ENCODE measurements around the gene TP53I11.
A peak's percentile ranks its signal among the peaks of the same experiment; 100 is the strongest.

The TP53I11 gene

DNA sequence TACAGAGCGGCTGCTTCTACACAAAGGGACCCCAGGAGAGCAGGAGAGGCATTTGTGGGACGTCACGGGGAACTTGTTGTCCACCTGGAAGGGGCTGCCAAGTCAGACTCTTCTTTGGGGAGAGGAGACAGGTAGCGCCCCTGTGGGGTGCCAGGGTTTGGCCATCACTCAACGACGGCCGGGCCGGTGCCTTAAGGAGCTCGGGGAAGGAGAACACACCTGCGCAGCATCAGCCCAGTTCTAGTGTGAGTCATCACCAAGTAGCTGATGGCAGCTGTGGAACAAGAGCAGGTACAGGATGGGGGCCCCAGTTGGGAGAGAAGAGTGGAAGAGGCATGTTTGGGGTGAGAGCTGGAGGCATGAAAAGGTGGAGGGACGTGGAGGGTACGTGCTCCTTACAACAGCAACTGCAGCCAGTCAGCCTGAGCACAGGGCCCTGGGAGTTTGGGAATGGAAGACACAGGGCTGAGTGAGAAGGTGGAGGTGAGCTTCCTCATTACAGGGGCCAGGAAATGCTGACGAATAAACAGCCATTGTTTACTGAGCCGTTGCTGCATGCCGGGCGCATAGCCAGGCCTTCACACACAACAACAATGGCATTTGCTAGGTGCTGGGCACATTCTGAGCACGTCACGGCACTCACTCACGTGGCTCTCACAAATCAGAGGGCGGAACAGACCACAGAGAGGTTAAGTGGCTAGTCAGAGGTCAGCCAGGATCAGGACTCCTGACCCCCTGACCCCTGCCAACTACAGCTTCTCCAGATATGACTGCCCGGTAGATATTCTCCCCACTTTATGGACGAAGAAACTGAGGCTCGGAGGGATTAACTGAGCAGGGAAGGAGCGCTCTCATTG lies 29.1 kb upstream of the TP53I11 start:
- DNase-seq: peak in 2 of 10 donors; percentile 59 to 76

DNA sequence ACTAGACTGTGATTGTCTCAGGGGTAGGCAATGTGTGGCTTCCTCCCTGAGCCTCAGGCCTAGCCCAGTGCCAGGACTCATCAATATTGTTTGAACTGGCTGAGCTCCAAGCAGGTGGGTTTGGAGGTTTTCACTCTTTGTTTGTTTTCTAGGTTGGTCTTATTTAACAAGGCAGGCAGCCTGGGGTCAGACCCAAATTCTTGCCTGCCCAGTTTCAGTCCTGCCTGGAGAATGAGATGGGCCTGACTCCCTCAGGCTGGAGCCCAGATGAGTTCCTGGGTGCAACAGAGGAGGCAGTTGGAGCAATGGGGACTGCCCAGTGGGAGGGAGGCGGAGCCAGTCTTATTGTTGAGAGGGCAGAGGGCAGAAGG lies 28.3 kb upstream of the TP53I11 start:
- peak in 1 of 10 donors; percentile 2 for DNase-seq
- intact Hi-C loops (cut with DNase I): no loop called here

More for the DNA sequence above, 29.1 kb upstream of the TP53I11 start:
- intact Hi-C loops (cut with DNase I): no loop called here

- DNase-seq: peak in 1 of 10 donors; percentile 1
- intact Hi-C loops (cut with DNase I): no loop called here
Measured at GRCh38 chr11:44978274-44978960, 27.7 kb upstream of the TP53I11 start.

- peak in 1 of 10 donors; percentile 49 for DNase-seq
- intact Hi-C loops (cut with DNase I): no loop called here
Measured at GRCh38 chr11:44977493-44977984, 26.9 kb upstream of the TP53I11 start.

DNA sequence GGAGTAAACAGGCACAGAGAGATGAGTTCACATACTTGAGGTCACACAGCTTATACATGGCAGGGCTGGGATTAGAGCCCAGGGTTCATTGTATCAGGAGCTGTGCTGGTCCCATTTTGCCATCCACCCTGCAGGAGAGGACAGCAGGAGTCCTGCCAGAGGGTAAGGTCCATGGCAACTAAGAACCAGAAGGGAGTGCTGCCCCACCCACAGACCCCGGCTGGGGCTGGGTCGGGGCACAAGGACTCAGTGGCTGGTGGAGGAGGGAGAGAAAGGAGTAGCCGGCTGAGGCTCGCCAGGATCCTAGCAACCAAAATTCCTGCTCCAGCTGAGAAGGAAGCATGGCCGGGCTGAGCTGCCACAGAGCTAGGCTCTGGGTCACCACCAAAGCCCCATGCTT lies 25.9 kb upstream of the TP53I11 start:
- intact Hi-C loops (cut with DNase I): no loop called here
- DNase-seq: peak in 2 of 10 donors; percentile 52 to 70

DNA sequence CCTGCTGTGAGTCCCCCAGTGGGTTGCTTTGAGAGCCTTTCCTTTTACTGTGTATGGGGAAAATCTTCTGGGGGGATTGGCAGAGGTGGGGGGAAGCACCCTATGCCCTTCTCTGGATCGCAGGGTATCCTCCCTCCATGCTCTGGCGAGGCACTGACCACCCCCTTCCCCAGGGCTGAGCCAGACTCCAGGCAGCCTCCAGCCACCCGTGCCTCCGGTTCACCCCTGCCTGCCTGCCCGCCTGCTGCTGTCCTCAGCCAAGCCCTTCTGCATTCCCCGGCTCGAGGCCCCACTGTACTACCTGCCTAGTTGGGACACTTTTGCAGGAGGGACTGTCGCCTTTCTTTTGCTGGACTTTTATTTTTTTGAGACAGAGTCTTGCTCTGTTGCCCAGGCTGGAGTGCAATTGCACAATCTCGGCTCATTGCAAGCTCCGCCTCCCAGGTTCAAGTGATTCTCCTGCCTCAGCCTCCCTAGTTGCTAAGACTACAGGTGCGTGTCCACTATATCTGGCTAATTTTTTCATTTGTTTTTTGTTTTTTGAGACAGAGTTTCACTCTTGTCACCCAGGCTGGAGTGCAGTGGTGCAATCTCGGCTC lies 23.8 kb upstream of the TP53I11 start:
- peak in 1 of 10 donors; percentile 38 for DNase-seq
- intact Hi-C loops (cut with DNase I): no loop called here

GRCh38 chr11:44973632-44974401 lies 23.1 kb upstream of the TP53I11 start:
- intact Hi-C loops (cut with DNase I): no loop called here
- peak in 1 of 10 donors; percentile 59 for DNase-seq

GRCh38 chr11:44972746-44973435 lies 22.2 kb upstream of the TP53I11 start:
- intact Hi-C loops (cut with DNase I): no loop called here
- DNase-seq: peak in 6 of 10 donors; percentile 35 to 93 (median 49)

DNA sequence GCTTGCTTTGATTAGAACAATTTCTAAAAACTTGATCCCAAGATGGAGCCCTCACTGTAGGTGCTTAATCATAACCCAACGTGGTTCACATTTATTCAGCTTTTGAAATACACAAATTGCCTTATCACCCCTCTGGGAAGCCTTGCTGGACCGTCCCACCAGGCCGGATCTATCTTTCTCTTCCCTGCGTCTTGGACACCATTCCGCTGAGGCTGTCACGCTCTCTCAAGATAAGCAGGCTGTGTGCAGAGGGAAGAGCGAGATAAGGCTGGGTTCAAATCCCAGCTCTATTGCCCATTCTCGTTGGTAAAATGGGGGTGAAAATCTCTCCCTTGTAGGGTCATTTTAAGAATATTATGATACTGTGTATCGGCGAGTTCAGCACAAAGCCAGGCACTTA lies 20.5 kb upstream of the TP53I11 start:
- intact Hi-C loops (cut with DNase I): no loop called here
- peak in 1 of 10 donors; percentile 4 for DNase-seq

GRCh38 chr11:44970293-44970692 lies 19.6 kb upstream of the TP53I11 start:
- DNase-seq: no peak
- intact Hi-C loops (cut with DNase I): no loop called here

GRCh38 chr11:44969651-44970252 lies 19.1 kb upstream of the TP53I11 start:
- peak in 1 of 10 donors; percentile 41 for DNase-seq
- intact Hi-C loops (cut with DNase I): no loop called here

- intact Hi-C loops (cut with DNase I): no loop called here
- DNase-seq: peak in 2 of 10 donors; percentile 2 to 6
Measured at GRCh38 chr11:44968510-44968909, 17.8 kb upstream of the TP53I11 start.

DNA sequence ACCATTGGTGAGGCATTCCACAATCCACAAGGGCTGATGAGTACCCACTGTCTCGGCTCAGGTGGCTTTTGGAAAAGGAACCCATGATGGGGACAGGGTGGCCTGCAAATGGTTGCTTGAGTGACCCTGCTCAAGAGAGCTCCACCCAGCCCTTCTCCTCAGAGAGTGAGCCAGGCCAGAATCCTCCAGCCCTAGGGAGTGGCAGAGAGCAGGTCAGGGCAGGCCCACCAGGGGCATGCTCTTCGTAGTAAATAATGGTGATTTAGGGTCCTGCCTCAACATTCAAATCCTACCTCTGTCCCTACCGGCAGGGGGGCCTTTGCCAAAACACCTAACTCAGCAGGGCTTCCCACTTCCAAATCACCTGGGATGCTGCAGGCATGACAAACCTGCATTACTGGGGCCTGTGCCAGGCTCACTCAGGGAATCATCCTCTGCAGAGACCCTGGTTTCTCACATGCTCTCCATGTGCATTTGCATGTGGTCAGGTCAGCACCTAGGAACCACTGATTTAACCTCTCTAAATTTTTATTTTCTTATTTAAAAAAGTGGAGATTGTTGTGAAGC lies 17.3 kb upstream of the TP53I11 start:
- intact Hi-C loops (cut with DNase I): no loop called here
- DNase-seq: peak in 1 of 10 donors; percentile 55

GRCh38 chr11:44966694-44967093 lies 16.0 kb upstream of the TP53I11 start:
- no peak for DNase-seq
- intact Hi-C loops (cut with DNase I): no loop called here

DNA sequence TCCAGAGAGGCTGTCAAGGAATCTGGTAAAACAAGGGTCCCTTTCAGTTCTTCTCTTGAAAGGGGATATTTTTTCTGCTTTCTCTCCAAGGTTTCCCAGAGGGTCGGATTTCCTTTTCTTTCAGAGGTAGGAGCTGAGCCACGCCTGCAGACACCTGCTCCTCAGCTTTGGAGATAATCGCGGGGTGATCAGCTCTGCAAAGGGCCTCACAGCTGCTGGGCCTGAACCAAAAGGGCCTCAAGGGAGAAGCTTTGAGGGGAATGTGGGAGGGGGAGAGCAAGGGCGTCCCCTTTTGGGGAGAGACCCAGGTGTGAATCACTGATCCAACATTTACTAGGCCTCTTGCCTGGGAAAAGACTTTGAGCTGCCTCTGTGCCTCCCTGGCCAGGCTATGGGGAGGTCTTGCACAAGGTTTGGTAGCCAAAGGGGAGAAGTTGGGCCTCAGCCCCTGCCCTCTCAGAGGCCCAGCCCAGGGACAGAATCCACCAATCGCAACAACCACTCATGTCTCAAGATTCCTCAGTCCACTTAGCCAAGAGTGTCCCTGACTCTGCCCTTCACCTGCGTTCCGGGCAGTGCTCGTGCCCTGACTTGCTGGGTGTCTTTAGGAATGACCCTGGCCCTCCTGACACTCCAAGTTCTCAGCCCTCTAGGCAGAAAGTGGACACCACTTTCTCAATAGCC lies 14.0 kb upstream of the TP53I11 start:
- no peak for DNase-seq
- intact Hi-C loops (cut with DNase I): no loop called here

GRCh38 chr11:44963948-44964347 lies 13.3 kb upstream of the TP53I11 start:
- intact Hi-C loops (cut with DNase I): no loop called here
- no peak for DNase-seq

- DNase-seq: no peak
- intact Hi-C loops (cut with DNase I): no loop called here
Measured at GRCh38 chr11:44963136-44963535, 12.5 kb upstream of the TP53I11 start.

- intact Hi-C loops (cut with DNase I): no loop called here
Measured at GRCh38 chr11:44962464-44962863, 11.8 kb upstream of the TP53I11 start.

More at GRCh38 chr11:44962464-44962863, 11.8 kb upstream of the TP53I11 start:
- DNase-seq: no peak
